H9 (cell line): ENCODE measurements around the gene CPNE5. TPM values are rescaled to one million over a fixed set of nuclear protein-coding genes. Genes with fewer than 3 reads are reported as not detected.

Source experiments
- DNase-seq: peaks from one replicate; pipeline ENCODE4 v3.0.0-alpha.2; 2017
- H2AFZ ChIP-seq: one replicate; pipeline ENCODE4 v1.6.1; 2013; ENCODE audit warnings: mild to moderate bottlenecking, low read length, control low read depth, moderate library complexity
- H2AK5ac ChIP-seq: 2 replicates; pipeline ENCODE4 v1.6.1; 2013; ENCODE audit warnings: low read length, control low read depth, mixed read lengths; ENCODE audit not compliant: insufficient read length
- H2BK120ac ChIP-seq: one replicate; pipeline ENCODE4 v1.6.1; 2013; ENCODE audit warnings: low read depth, mild to moderate bottlenecking, low read length, control low read depth, inconsistent platforms; ENCODE audit not compliant: poor library complexity, severe bottlenecking
- H2BK12ac ChIP-seq: 2 replicates; pipeline ENCODE4 v1.6.1; 2013; ENCODE audit warnings: low read length, control low read depth, mixed read lengths, low read depth; ENCODE audit not compliant: insufficient read length
- H2BK15ac ChIP-seq: 2 replicates; pipeline ENCODE4 v1.6.1; 2013; ENCODE audit warnings: low read depth, low read length, control low read depth
- H2BK20ac ChIP-seq: one replicate; pipeline ENCODE4 v1.6.1; 2013; ENCODE audit warnings: low read depth, mild to moderate bottlenecking, low read length, control low read depth, inconsistent platforms; ENCODE audit not compliant: poor library complexity, severe bottlenecking
- H2BK5ac ChIP-seq: 2 replicates; pipeline ENCODE4 v1.6.1; 2013; ENCODE audit warnings: low read length, control low read depth, mixed read lengths; ENCODE audit not compliant: insufficient read length
- H3K14ac ChIP-seq: 2 replicates; pipeline ENCODE4 v1.6.1; 2013; ENCODE audit warnings: low read length, control low read depth; ENCODE audit not compliant: insufficient read depth
- H3K18ac ChIP-seq: 2 replicates; pipeline ENCODE4 v1.6.1; 2013; ENCODE audit warnings: low read depth, mild to moderate bottlenecking, mixed read lengths, low read length, control low read depth; ENCODE audit not compliant: insufficient read length
- H3K23ac ChIP-seq: 2 replicates; pipeline ENCODE4 v1.6.1; 2013; ENCODE audit warnings: low read length, control low read depth, mixed read lengths, low read depth; ENCODE audit not compliant: insufficient read length
- H3K23me2 ChIP-seq: 2 replicates; pipeline ENCODE4 v1.6.1; 2013; ENCODE audit warnings: low read depth, mild to moderate bottlenecking, mixed read lengths, low read length, control low read depth; ENCODE audit not compliant: insufficient read length, poor library complexity, severe bottlenecking
- H3K27ac ChIP-seq: 2 replicates; pipeline ENCODE4 v1.5.1; 2013; ENCODE audit warnings: low read length, control low read depth, mixed read lengths, low read depth; ENCODE audit not compliant: insufficient read length
- H3K27me3 ChIP-seq: 2 replicates; pipeline ENCODE4 v1.6.1; 2013; ENCODE audit warnings: low read length, control low read depth, inconsistent platforms; ENCODE audit not compliant: insufficient read depth
- H3K4ac ChIP-seq: 2 replicates; pipeline ENCODE4 v1.6.1; 2013; ENCODE audit warnings: low read depth, mild to moderate bottlenecking, control low read depth, inconsistent platforms, low read length, moderate library complexity
- H3K4me1 ChIP-seq: 2 replicates; pipeline ENCODE4 v1.6.1; 2013; ENCODE audit warnings: low read length, control low read depth, inconsistent platforms; ENCODE audit not compliant: insufficient read depth
- H3K4me2 ChIP-seq: 2 replicates; pipeline ENCODE4 v1.6.1; 2013; ENCODE audit warnings: low read length, control low read depth, mixed read lengths; ENCODE audit not compliant: insufficient read length, insufficient read depth
- H3K56ac ChIP-seq: 2 replicates; pipeline ENCODE4 v1.6.1; 2013; ENCODE audit warnings: low read depth, mild to moderate bottlenecking, mixed read lengths, low read length, control low read depth; ENCODE audit not compliant: insufficient read length
- H3K79me1 ChIP-seq: 2 replicates; pipeline ENCODE4 v1.6.1; 2013; ENCODE audit warnings: low read depth, mild to moderate bottlenecking, moderate library complexity, low read length, control low read depth, inconsistent platforms; ENCODE audit not compliant: insufficient read depth, poor library complexity, severe bottlenecking
- H3K79me2 ChIP-seq: 2 replicates; pipeline ENCODE4 v1.6.1; 2013; ENCODE audit warnings: low read length, control low read depth, inconsistent platforms; ENCODE audit not compliant: insufficient read depth
- H3K9ac ChIP-seq: 2 replicates; pipeline ENCODE4 v1.6.1; 2013; ENCODE audit warnings: low read length, control low read depth, mixed read lengths; ENCODE audit not compliant: insufficient read length; ENCODE audit errors: extremely low read depth
- H3K9me3 ChIP-seq: one replicate; pipeline ENCODE4 v1.6.1; 2013; ENCODE audit warnings: low read depth, low read length, inconsistent platforms; ENCODE audit not compliant: control insufficient read depth
- H3T11ph ChIP-seq: one replicate; pipeline ENCODE4 v1.6.1; 2013; ENCODE audit warnings: mild to moderate bottlenecking, low read length, control low read depth, inconsistent platforms
- H4K20me1 ChIP-seq: one replicate; pipeline ENCODE4 v1.6.1; 2013; ENCODE audit not compliant: control insufficient read depth, insufficient read length, insufficient read depth
- H4K5ac ChIP-seq: 2 replicates; pipeline ENCODE4 v1.6.1; 2013; ENCODE audit warnings: low read depth, mild to moderate bottlenecking, mixed read lengths, low read length, control low read depth; ENCODE audit not compliant: insufficient read length
- H4K8ac ChIP-seq: replicated peaks from 2 replicates; pipeline ENCODE4 v1.6.1; 2013; ENCODE audit warnings: low read length, control low read depth, mixed read lengths, low read depth; ENCODE audit not compliant: insufficient read length
- H4K91ac ChIP-seq: 2 replicates; pipeline ENCODE4 v1.6.1; 2013; ENCODE audit warnings: low read depth, mild to moderate bottlenecking, moderate library complexity, mixed read lengths, low read length, control low read depth; ENCODE audit not compliant: insufficient read length
- H3K27ac Mint-ChIP-seq, 3 experiments: 2 replicates in 2 of 3; 3 replicates in 1 of 3; pipeline ENCODE4 v1.8.0; 2020 to 2021; ENCODE audit warnings: mixed read lengths in 3 of 3, mild to moderate bottlenecking in 1 of 3, moderate library complexity in 1 of 3
- H3K27me3 Mint-ChIP-seq: 2 replicates; pipeline ENCODE4 v1.8.0; 2021; ENCODE audit warnings: low read depth, mild to moderate bottlenecking, moderate library complexity, mixed read lengths
- H3K36me3 Mint-ChIP-seq, 3 experiments: 2 replicates in 2 of 3; 3 replicates in 1 of 3; pipeline ENCODE4 v1.8.0; 2020 to 2021; ENCODE audit warnings: low read depth in 3 of 3, mixed read lengths in 3 of 3; ENCODE audit not compliant: insufficient read depth in 1 of 3
- H3K4me1 Mint-ChIP-seq, 2 experiments: 2 replicates each; pipeline ENCODE4 v1.8.0; 2020; ENCODE audit warnings: mixed read lengths in 2 of 2
- H3K4me3 Mint-ChIP-seq, 2 experiments: 2 replicates in 1 of 2; 3 replicates in 1 of 2; pipeline ENCODE4 v1.8.0; 2020 to 2021; ENCODE audit warnings: mild to moderate bottlenecking in 2 of 2, mixed read lengths in 2 of 2, moderate library complexity in 1 of 2
- H3K9me3 Mint-ChIP-seq, 2 experiments: 2 replicates in 1 of 2; 3 replicates in 1 of 2; pipeline ENCODE4 v1.8.0; 2020; ENCODE audit warnings: mild to moderate bottlenecking in 2 of 2, mixed read lengths in 2 of 2, moderate library complexity in 1 of 2
- WGBS: extraction: QIAGEN DNeasy Blood & Tissue Kit; methylation state at CpG from one replicate; pipeline ENCODE4 v1.1.7; 2013; ENCODE audit warnings: missing lambda C conversion rate, low lambda C conversion rate, mixed read lengths; ENCODE audit not compliant: insufficient read length; ENCODE audit errors: extremely low coverage; 5-methylcytosine and 5-hydroxymethylcytosine counted together
- total RNA-seq: library from RNA; stranded (reverse); gene quantifications from 2 replicates; pipeline ENCODE4 v1.2.1, GENCODE V29; 2021
- TF ChIP-seq, protein P1 (sequence below): fragments of 200-600 bp; sonication (generic); conservative IDR thresholded peaks from 3 replicates; pipeline ENCODE4 v1.8.0; 2021; ENCODE audit warnings: antibody characterized with exemption, mild to moderate bottlenecking

The CPNE5 gene
- total RNA-seq, 1 experiment from 2014 or later = 0.52 TPM

DNA sequence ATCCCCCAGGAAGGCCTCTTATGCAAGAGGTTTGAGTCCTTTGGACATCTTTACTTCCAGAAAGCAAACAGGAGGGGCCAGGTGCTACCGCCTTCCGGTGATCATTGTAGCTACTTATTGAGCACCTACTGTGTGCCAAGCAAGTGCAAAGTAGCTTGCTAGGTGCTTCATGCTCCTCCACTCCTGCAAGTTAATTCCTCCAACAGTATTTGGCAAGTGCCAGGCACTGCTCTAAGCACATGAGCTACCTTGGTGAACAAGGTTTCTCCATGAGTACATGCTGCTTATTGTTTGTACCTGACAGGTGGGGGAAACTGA is 2.3 kb downstream of the CPNE5 start:
- H4K8ac ChIP-seq = no peak overlapping the region
- no peak overlapping the region for H3K23ac ChIP-seq
- peaks cover 28% of the 10 kb centered on the region; the same call in 1 of the 2 replicates for H3K27me3 ChIP-seq
- H3K4me2 ChIP-seq = no peak overlapping the region
- no peak overlapping the region for H3K18ac ChIP-seq
- no peaks in the 10 kb centered on the region for H4K20me1 ChIP-seq
- Mint-ChIP-seq H3K27me3 (peaks cover 74% of the 10 kb centered on the region), H3K4me3 (no peak overlapping the region), H3K9me3 (peaks cover 0 to 6% of the 10 kb centered on the region in 2 experiments; a peak in 2 of 5 replicates), H3K27ac (no peak overlapping the region), H3K4me1 (peaks cover 19 to 23% of the 10 kb centered on the region in 2 experiments), H3K36me3 (peaks cover 0 to 3% (median 0%) of the 10 kb centered on the region in 3 experiments; a peak in 1 of 7 replicates)
- peaks cover 17% of the 10 kb centered on the region for H3K23me2 ChIP-seq
- no peak overlapping the region for H4K91ac ChIP-seq
- H3K79me1 ChIP-seq = no peaks in the 10 kb centered on the region
- no peaks in the 10 kb centered on the region for H3K79me2 ChIP-seq
- no peak overlapping the region for H2BK15ac ChIP-seq
- H2BK5ac ChIP-seq = no peak overlapping the region
- DNase-seq = no peak
- WGBS = no CpG with 5 or more reads among the region's 2 CpGs
- no peak overlapping the region for H2AFZ ChIP-seq
- H3K14ac ChIP-seq = no peak overlapping the region
- H3K27ac ChIP-seq = no peak overlapping the region
- H4K5ac ChIP-seq = no peak overlapping the region
- H3T11ph ChIP-seq = no peak overlapping the region
- H3K56ac ChIP-seq = no peak overlapping the region
- H3K4me1 ChIP-seq = peaks cover 3% of the 10 kb centered on the region; the same call in 1 of the 2 replicates
- H3K9me3 ChIP-seq = no peaks in the 10 kb centered on the region
- TF ChIP-seq, protein P1, sequence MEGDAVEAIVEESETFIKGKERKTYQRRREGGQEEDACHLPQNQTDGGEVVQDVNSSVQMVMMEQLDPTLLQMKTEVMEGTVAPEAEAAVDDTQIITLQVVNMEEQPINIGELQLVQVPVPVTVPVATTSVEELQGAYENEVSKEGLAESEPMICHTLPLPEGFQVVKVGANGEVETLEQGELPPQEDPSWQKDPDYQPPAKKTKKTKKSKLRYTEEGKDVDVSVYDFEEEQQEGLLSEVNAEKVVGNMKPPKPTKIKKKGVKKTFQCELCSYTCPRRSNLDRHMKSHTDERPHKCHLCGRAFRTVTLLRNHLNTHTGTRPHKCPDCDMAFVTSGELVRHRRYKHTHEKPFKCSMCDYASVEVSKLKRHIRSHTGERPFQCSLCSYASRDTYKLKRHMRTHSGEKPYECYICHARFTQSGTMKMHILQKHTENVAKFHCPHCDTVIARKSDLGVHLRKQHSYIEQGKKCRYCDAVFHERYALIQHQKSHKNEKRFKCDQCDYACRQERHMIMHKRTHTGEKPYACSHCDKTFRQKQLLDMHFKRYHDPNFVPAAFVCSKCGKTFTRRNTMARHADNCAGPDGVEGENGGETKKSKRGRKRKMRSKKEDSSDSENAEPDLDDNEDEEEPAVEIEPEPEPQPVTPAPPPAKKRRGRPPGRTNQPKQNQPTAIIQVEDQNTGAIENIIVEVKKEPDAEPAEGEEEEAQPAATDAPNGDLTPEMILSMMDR = no peak
- H2BK20ac ChIP-seq = no peak overlapping the region
- H3K4ac ChIP-seq = no peak overlapping the region
- no peak overlapping the region for H2BK120ac ChIP-seq
- H2BK12ac ChIP-seq = no peak overlapping the region
- H2AK5ac ChIP-seq = no peak overlapping the region
- no peak overlapping the region for H3K9ac ChIP-seq
